HG03045 (cell line): ENCODE results near the gene SREBF2.

Experiments used
- ATAC-seq: cut with Tn5 transposase; IDR thresholded peaks from one replicate; pipeline ENCODE4 v1.9.1; 2021; ENCODE audit warnings: mild to moderate bottlenecking, moderate library complexity; ENCODE audit not compliant: unreplicated experiment

SREBF2 gene

GRCh38 chr22:41832553-41833368, at the start of gene SREBF2:
Gene SREBF2, plus strand, starts transcription at chr22:41833105. Its CDS starts 166 bp downstream, at chr22:41833271.
- peak; percentile 82 for ATAC-seq

DNA sequence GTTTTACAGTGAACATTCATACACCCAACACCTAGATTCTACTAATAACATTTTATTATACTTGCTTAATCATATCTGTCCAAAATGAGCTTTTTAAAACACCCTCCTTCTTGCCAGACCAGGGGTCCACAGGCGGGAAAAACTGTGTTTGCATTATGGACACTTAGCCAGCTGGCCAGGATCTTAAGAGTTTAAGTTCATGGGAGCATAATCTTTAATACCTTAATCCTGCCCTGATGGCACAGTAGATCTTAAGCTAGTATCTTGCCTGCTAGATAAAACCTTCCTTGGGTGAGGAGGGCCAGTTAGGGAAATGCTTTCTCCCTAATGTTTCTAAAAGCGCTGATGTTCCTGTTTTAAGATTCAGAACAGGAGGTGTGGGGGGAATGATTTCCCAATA, 45.6 kb upstream of the SREBF2 start:
- ATAC-seq = no peak

DNA sequence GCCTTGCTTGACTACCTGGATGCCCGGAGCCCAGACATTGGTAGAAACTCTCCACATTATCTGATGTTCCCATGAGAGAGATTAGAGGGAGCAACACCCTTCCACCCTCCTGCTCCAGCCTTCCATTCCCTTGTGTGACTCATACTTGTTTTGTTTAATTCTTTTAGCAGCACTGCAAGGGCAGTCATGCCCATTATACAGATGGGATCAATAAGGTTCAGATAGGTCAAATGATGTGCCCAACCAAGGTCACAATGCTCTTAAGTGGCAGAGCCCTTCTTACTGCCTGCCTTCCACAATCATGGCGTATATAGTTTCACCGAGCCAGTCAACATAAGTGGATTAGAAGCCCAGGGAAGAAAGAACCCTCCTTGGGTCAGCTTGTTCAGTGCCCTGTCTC, 39.0 kb upstream of the SREBF2 start:
- no peak for ATAC-seq

DNA sequence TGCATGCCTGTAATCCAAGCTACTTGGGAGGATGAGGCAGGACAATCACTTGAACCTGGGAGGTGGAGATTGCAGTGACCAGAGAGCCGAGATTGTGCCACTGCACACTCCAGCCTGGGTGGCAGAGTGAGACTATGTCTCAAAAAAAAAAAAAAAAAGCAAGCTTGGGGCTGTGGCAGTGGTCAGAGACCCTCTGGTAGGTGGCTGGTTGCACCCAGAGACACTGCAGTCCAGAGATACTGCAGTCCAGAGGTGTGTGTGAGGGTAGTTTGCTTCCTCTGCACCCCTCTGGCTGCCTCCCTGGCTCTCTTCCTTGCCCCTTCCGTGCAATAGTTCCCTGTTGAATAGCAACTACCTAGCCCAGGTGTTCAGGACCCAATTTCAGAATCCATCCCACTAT, 34.2 kb upstream of the SREBF2 start:
- ATAC-seq = no peak

DNA sequence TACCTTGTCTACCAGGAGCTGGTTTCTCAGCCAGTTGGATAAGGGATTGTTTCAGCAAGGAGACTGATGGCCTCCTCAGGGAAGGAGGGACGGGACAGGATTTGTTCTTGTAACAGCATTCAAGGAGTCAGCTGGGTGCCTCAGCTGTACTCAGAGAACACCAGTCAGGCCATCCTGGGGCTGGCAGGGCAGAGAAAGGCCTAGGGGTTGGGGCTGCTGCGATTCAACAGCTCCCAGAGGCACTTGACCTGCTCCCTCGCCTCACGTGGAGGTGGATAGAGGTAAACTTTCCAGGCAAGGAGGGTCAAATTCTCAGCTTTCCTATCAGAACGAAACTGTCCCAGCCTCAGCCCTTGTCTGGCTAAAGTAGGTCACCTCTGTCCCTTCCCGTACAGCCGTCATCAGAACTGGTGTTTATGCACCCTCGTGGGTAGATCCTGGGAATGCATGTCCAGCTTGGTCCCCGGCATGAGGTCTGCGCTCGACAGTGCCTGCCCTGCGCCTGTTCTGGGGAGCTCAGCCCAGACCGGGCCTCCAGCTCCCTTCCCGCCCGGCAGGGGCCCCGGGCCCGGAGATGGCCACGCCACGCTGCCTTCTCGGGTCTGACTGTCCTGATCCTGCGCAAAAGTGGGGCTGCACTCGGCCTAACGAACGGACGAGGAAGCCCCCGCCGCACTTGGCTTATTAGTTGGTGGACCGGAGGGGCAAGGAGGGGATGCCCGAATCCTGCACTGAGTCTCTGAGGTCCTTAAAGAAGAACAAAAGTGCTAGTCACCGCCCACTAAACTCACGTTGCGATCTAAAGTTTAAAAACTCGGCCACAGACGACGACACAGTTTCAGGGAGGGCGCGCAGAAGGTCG, 33.2 kb upstream of the SREBF2 start:
- peak; percentile 36 for ATAC-seq

GRCh38 chr22:41800348-41801146, 32.4 kb upstream of the SREBF2 start, which contains the start of gene CCDC134:
Gene CCDC134, plus strand, starts transcription at chr22:41800679. Its CDS starts 8,212 bp downstream, at chr22:41808891.
- ATAC-seq = peak; percentile 85

DNA sequence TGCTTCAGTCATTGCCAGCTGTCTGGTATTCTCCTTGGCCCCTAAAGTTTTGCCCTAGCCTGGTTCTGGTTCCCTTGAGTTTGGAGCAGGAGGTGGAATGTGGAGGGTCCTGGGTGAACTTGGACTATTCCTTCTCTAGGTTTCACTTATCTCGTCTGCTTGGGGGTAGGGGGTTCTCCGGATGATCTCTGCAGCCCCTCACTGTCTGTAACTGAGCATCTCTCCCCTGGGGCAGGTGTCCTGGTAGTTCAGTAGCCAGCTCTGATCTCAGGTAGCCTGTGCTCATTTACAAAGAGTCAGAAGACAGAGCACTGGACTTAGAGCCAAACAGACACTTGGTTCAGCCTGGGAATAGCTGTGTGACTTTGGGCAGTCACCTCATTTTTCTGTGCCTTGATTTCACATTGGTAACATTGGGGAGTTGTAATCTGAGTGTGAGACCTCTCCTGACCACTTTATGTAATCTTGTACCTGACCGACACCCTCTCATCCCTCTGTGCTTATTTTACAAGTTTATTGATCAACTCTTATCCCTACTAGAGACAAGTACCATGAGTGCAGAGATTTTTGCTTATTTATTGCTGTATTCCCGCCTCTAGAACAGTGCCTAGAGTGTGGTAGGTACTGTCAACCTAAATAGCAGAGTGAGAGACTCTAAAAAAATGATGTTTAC, 31.6 kb upstream of the SREBF2 start:
- ATAC-seq = no peak

DNA sequence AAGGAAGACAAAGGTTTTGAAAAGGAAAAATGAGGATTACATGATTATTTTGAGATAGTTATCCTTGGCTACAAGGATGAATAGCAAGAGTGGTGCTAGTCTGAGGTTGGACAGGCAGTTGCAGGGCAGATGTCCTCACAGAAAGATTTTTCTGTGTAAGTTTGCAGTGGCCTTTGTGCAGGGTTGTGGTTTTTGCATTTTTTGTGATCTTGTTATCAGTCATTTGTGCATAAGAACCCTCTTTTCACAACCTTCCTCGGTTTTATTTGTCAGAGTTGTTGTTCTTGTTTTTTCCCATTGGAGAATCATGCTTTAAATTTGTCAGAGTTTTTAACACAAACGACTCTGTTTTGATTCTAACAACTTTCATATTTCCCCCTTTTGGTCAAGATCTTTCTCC, 31.0 kb upstream of the SREBF2 start:
- ATAC-seq = no peak

DNA sequence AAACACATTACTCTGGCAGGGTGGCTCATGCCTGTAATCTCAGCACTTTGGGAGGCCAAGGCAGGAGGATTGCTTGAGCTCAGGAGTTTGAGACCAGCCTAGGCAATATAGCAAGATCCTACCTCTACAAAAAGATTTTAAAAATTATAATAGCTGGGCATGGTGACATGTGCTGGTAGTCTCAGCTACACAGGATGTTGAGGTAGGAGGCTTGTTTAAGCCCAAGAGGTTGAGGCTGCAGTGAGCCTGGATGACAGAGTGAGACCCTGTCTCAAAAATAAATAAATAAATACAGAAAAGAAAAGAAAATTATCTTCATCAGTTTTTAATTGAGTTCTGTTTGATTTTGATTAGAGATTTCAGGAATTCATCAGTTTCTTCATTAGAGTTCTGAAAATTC, 27.3 kb upstream of the SREBF2 start:
- no peak for ATAC-seq

DNA sequence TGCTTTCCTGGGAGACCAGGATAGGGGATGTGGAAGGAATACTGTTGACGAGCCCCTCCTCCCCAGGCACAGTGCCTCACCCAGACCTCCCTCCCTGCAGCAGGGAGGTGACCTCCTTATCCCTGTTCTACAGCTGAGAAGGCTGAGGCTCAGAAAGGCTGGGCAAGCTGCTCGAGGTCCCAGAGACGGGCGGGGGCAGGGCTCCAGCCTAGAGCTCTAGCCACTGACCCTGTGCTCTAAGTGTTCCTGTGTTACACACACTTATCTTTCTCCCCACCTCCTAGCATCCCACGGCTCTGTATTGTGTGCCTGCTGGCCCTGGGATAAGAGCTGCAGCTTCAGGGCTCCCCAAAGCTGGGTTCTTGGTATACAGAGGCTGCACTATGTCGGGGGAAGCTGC, 24.5 kb upstream of the SREBF2 start:
- no peak for ATAC-seq

- no peak for ATAC-seq
These were observed 22.9 kb upstream of the SREBF2 start for GRCh38 chr22:41810022-41810421.

- ATAC-seq = no peak
These were observed 19.9 kb upstream of the SREBF2 start for GRCh38 chr22:41812805-41813545.

DNA sequence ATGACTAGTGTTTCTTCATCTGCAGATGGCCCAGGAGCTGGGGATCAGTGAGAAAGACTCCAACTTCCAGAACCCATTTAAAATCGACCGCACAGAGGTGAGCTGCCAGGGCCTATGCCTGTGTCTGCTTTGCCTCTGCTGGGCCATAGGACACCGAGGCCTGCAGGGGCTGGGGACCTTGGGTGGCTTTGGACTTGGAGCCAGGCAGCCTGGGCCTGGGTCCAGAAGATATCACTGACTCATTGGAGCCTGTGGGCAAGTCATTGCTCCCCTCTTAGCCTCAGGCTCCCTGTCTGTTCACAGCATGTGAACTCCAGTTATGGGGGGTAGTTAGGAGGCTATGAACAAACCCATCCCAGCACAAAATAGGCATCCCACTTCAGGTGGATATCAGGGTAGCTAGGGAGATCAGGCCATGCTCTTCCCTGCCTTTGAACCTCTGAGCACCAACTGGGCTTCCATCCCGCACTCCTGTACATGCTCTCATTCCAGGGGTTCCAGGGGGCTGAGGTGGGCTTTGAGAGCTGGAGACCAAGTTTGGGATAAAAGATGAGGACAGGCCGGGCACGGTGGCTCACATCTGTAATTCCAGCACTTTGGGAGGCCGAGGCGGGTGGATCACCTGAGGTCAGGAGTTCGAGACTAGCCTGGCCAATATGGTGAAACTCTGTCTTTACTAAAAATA, 19.0 kb upstream of the SREBF2 start:
- no peak for ATAC-seq

GRCh38 chr22:41815716-41816115, 17.2 kb upstream of the SREBF2 start:
- no peak for ATAC-seq

DNA sequence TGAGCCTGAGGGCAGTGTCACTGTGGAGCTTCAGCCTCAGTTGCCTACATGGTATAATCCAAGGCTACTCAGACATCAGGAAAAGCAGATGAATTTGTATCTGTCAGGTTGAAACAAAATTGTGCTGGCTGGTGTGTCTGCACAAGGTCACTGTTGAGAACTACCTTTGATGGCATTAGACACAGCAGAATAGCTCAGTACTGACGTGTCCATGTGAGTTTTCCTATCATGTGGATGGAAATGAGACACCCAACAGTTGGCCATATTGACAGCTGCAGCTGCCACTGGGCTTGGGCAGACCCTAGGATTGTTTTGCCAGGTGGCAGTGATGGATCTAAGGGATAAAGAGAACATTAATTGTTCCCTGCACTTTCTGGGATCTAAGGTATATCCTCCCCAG, 16.7 kb upstream of the SREBF2 start:
- no peak for ATAC-seq

DNA sequence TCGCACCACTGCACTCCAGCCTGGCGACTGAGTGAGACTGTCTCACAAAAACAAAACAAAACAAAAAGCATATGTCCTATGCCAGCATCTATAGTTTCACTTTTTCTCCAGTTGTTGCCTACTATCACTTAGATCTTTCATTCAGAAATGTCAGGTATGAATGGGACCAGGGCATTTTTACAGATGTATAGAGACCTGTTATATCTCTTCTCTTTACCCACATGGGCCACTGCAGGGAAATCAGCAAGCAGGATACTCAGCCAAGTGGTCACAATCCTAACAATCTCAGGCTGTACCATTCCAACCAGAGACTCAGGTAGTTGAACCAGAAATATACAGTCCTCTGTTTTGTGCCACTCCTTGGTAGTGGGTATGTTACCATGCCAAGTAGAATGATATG, 16.0 kb upstream of the SREBF2 start:
- no peak for ATAC-seq

GRCh38 chr22:41818011-41818410, 14.9 kb upstream of the SREBF2 start:
- ATAC-seq = no peak

- no peak for ATAC-seq
These were observed 14.3 kb upstream of the SREBF2 start for GRCh38 chr22:41818596-41818995.

DNA sequence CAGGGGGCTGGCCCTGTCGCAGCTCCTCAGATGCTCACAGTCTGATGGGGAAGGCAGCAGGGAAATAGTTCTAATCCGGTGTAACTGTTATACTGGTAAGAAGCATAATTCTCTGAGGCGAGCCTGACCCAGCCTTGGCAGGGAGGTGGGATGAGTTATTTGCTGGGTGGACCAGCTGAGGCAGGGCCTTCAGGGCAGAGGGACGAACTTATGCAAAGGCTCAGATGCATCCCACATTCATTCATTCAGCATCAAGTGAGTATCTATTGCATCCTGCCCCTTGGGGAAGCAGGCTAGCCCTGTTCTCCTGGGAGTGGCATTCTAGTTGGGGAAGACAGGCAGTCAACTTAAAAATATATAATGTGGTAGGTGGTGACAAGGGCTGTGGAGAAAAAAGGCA, 13.6 kb upstream of the SREBF2 start:
- ATAC-seq = no peak
